ENCODE results near the gene USP22.
"Not testable (repeated sequence)": the region's sequence is repeated elsewhere in the genome, so short reads cannot be mapped to it uniquely, and the experiment has no call there.

USP22 gene

GRCh38 chr17:21089145-21089544, 46.3 kb upstream of the USP22 start:
- Histone ChIP-seq H3K9me2 (replicated peaks; ENCODE audit: insufficient read depth, low read length) (no peaks in the 10 kb centered on the region), H3K27ac (ENCODE audit: low read length) (no peak overlapping the region), H3K9ac (ENCODE audit: low read length) (no peak overlapping the region), H3K79me2 (ENCODE audit: low read length) (no peaks in the 10 kb centered on the region), H3K4me3 (ENCODE audit: low read length) (no peak overlapping the region), H3K27me3 (replicated peaks; ENCODE audit: insufficient read depth, low read length) (no peaks in the 10 kb centered on the region), H4K20me1 (ENCODE audit: insufficient read depth, low read length) (no peaks in the 10 kb centered on the region), H2AFZ (ENCODE audit: low read length) (no peak overlapping the region), H3F3A (ENCODE audit: insufficient read depth, low read length) (no peaks in the 10 kb centered on the region), H3K4me1 (ENCODE audit: low read length) (no peaks in the 10 kb centered on the region), H3K9me3 (replicated peaks; ENCODE audit: insufficient read depth, low read length) (no peaks in the 10 kb centered on the region), H3K36me3 (replicated peaks; ENCODE audit: insufficient read depth, low read length) (no peaks in the 10 kb centered on the region), H3K4me2 (ENCODE audit: low read depth, low read length) (no peak overlapping the region)
- no peak for TF ChIP-seq EZH2phosphoT487 (IDR thresholded peaks at IDR 0.05; ENCODE audit: low read length)
- no peak for TF ChIP-seq EZH2 (optimal IDR thresholded peaks at IDR 0.05; ENCODE audit: low read depth, low read length)
- TF ChIP-seq CTCF (IDR thresholded peaks at IDR 0.05; ENCODE audit: low read length) = no peak
- DNase-seq = no peak

GRCh38 chr17:21085707-21086106, 42.9 kb upstream of the USP22 start:
- no peak for DNase-seq
- no peaks in the 10 kb centered on the region for H3K79me2 ChIP-seq (ENCODE audit: low read length)
- no peak for TF ChIP-seq EZH2 (optimal IDR thresholded peaks at IDR 0.05; ENCODE audit: low read depth, low read length)
- no peak for TF ChIP-seq CTCF (IDR thresholded peaks at IDR 0.05; ENCODE audit: low read length)
- no peak for TF ChIP-seq EZH2phosphoT487 (IDR thresholded peaks at IDR 0.05; ENCODE audit: low read length)
- H3K9me2 ChIP-seq (replicated peaks; ENCODE audit: insufficient read depth, low read length) = no peaks in the 10 kb centered on the region
- H3K4me2 ChIP-seq (ENCODE audit: low read depth, low read length) = no peak overlapping the region
- H3F3A ChIP-seq (ENCODE audit: insufficient read depth, low read length) = no peaks in the 10 kb centered on the region
- no peaks in the 10 kb centered on the region for H3K4me1 ChIP-seq (ENCODE audit: low read length)
- H3K4me3 ChIP-seq (ENCODE audit: low read length) = no peak overlapping the region
- no peak overlapping the region for H2AFZ ChIP-seq (ENCODE audit: low read length)
- H3K36me3 ChIP-seq (replicated peaks; ENCODE audit: insufficient read depth, low read length) = no peaks in the 10 kb centered on the region
- H3K9me3 ChIP-seq (replicated peaks; ENCODE audit: insufficient read depth, low read length) = no peaks in the 10 kb centered on the region
- no peaks in the 10 kb centered on the region for H3K27me3 ChIP-seq (replicated peaks; ENCODE audit: insufficient read depth, low read length)
- H3K9ac ChIP-seq (ENCODE audit: low read length) = no peak overlapping the region
- H4K20me1 ChIP-seq (ENCODE audit: insufficient read depth, low read length) = no peaks in the 10 kb centered on the region
- no peak overlapping the region for H3K27ac ChIP-seq (ENCODE audit: low read length)

- H2AFZ ChIP-seq (ENCODE audit: low read length); H3K9ac ChIP-seq (ENCODE audit: low read length); H3K9me2 ChIP-seq (replicated peaks; ENCODE audit: insufficient read depth, low read length); DNase-seq; H3K9me3 ChIP-seq (replicated peaks; ENCODE audit: insufficient read depth, low read length); H3K4me2 ChIP-seq (ENCODE audit: low read depth, low read length); H3K27me3 ChIP-seq (replicated peaks; ENCODE audit: insufficient read depth, low read length); H3K36me3 ChIP-seq (replicated peaks; ENCODE audit: insufficient read depth, low read length); H4K20me1 ChIP-seq (ENCODE audit: insufficient read depth, low read length); H3F3A ChIP-seq (ENCODE audit: insufficient read depth, low read length); H3K4me1 ChIP-seq (ENCODE audit: low read length); H3K27ac ChIP-seq (ENCODE audit: low read length); H3K79me2 ChIP-seq (ENCODE audit: low read length); H3K4me3 ChIP-seq (ENCODE audit: low read length): not testable (repeated sequence)
Observed at GRCh38 chr17:21085280-21085679, 42.5 kb upstream of the USP22 start.

GRCh38 chr17:21082001-21082436, 39.2 kb upstream of the USP22 start:
- TF ChIP-seq EZH2phosphoT487 (IDR thresholded peaks at IDR 0.05; ENCODE audit: low read length) (no peak), EZH2 (optimal IDR thresholded peaks at IDR 0.05; ENCODE audit: low read depth, low read length) (no peak), CTCF (IDR thresholded peaks at IDR 0.05; ENCODE audit: low read length) (no peak)
- DNase-seq = no peak
- Histone ChIP-seq H4K20me1 (ENCODE audit: insufficient read depth, low read length) (no peaks in the 10 kb centered on the region), H3K36me3 (replicated peaks; ENCODE audit: insufficient read depth, low read length) (no peaks in the 10 kb centered on the region), H3K9ac (ENCODE audit: low read length) (no peak overlapping the region), H3K4me3 (ENCODE audit: low read length) (no peak overlapping the region), H3K9me2 (replicated peaks; ENCODE audit: insufficient read depth, low read length) (no peaks in the 10 kb centered on the region), H2AFZ (ENCODE audit: low read length) (no peak overlapping the region), H3K9me3 (replicated peaks; ENCODE audit: insufficient read depth, low read length) (no peaks in the 10 kb centered on the region), H3K4me1 (ENCODE audit: low read length) (no peaks in the 10 kb centered on the region), H3K4me2 (ENCODE audit: low read depth, low read length) (no peak overlapping the region), H3K27ac (ENCODE audit: low read length) (no peak overlapping the region), H3F3A (ENCODE audit: insufficient read depth, low read length) (no peaks in the 10 kb centered on the region), H3K27me3 (replicated peaks; ENCODE audit: insufficient read depth, low read length) (no peaks in the 10 kb centered on the region), H3K79me2 (ENCODE audit: low read length) (no peaks in the 10 kb centered on the region)
